ENCODE measurements around the gene PRKN.

The PRKN gene

DNA sequence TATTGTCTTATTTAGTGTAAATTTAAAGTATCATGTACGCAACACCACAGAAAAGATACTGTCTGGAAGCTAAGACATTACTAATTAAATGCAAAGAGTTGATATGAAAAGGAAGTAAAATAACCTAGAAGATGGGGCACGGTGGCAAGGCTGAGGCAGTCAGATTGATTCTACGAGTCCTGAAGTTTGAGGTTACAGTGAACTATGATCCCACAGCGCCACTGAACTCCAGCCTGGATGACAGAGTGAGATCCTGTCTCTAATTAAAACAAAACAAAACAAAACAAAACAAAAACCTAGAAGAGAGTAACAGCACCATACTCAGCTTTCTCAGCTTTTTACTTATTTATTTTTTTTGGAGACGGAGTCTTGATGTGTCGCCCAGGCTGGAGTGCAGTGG, 199.0 kb downstream of the PRKN start:
- H3K36me3 ChIP-seq (ENCODE audit: control insufficient read depth in 1 of 2, insufficient read depth in 2 of 2, low read depth in 1 of 2, low read length in 2 of 2): no peaks in the 10 kb centered on the region
- no peak overlapping the region for H3K4ac ChIP-seq (ENCODE audit: low read depth in 1 of 2, low read length in 2 of 2)
- H2BK12ac ChIP-seq (ENCODE audit: low read length in 2 of 2): no peak overlapping the region
- no peaks in the 10 kb centered on the region for H3K79me1 ChIP-seq (replicated peaks; ENCODE audit: low read length, poor library complexity, severe bottlenecking)
- no peak overlapping the region for H3K9ac ChIP-seq (ENCODE audit: low read length)
- no peak overlapping the region for H2BK5ac ChIP-seq (ENCODE audit: low read depth, low read length, poor library complexity, severe bottlenecking)
- H2AK5ac ChIP-seq (ENCODE audit: low read length, severe bottlenecking): no peak overlapping the region
- no peak overlapping the region for H3K23ac ChIP-seq (ENCODE audit: low read length in 2 of 2)
- no peak overlapping the region for H4K91ac ChIP-seq (ENCODE audit: low read length)
- H3K18ac ChIP-seq (ENCODE audit: low read depth in 1 of 2, low read length in 2 of 2): no peak overlapping the region
- H3K27me3 ChIP-seq (ENCODE audit: control insufficient read depth in 1 of 2, insufficient read depth in 1 of 2, low read length in 2 of 2): no peaks in the 10 kb centered on the region
- no peak overlapping the region for H3K14ac ChIP-seq (ENCODE audit: low read length in 2 of 2)
- H3K4me3 ChIP-seq (ENCODE audit: insufficient read depth in 1 of 2, low read depth in 1 of 2, low read length in 2 of 2): no peak overlapping the region
- no peak overlapping the region for H3K4me2 ChIP-seq (ENCODE audit: low read length, poor library complexity, severe bottlenecking)
- H3K4me1 ChIP-seq (ENCODE audit: control insufficient read depth, insufficient read depth, low read depth, low read length): no peaks in the 10 kb centered on the region
- 85% methylated on average over 5 of the region's 6 CpGs for WGBS
- H3K9me3 ChIP-seq (ENCODE audit: control insufficient read depth, low read length): no peaks in the 10 kb centered on the region
- no peak overlapping the region for H3K27ac ChIP-seq (ENCODE audit: low read length, poor library complexity, severe bottlenecking)
- no peak for DNase-seq
- H2AFZ ChIP-seq (ENCODE audit: low read depth, low read length): no peak overlapping the region
- no peak overlapping the region for H4K8ac ChIP-seq (ENCODE audit: low read length)
- H2BK120ac ChIP-seq (ENCODE audit: low read depth, low read length): no peak overlapping the region
- no peak overlapping the region for H2BK15ac ChIP-seq (ENCODE audit: low read depth, poor library complexity, severe bottlenecking)

DNA sequence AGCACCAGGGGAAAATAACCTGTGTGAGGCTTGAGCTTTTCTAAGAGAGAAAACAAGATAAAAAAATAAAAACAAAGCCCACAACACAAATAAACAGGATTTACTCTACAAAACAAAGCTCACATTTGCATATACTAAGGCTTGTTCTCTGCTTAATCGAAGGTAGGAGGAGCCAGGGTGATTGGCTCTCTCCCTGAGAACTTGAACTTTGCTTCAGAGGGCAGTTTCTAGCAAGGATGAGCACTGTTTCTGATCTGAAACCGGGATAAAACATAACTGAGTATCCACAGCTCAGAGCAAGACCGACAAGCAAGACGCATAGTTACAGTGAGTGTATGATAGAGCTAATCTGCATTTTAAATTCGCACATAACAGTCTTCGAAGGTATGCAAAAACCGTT, 200.6 kb downstream of the PRKN start:
- Histone ChIP-seq H3K4ac (ENCODE audit: low read depth in 1 of 2, low read length in 2 of 2) (no peak overlapping the region), H3K27ac (ENCODE audit: low read length, poor library complexity, severe bottlenecking) (no peak overlapping the region), H3K9me3 (ENCODE audit: control insufficient read depth, low read length) (no peaks in the 10 kb centered on the region), H2AK5ac (ENCODE audit: low read length, severe bottlenecking) (no peak overlapping the region), H3K4me2 (ENCODE audit: low read length, poor library complexity, severe bottlenecking) (no peak overlapping the region), H2AFZ (ENCODE audit: low read depth, low read length) (no peak overlapping the region), H3K4me1 (ENCODE audit: control insufficient read depth, insufficient read depth, low read depth, low read length) (no peaks in the 10 kb centered on the region), H2BK5ac (ENCODE audit: low read depth, low read length, poor library complexity, severe bottlenecking) (no peak overlapping the region), H2BK15ac (ENCODE audit: low read depth, poor library complexity, severe bottlenecking) (no peak overlapping the region), H3K4me3 (ENCODE audit: insufficient read depth in 1 of 2, low read depth in 1 of 2, low read length in 2 of 2) (no peak overlapping the region), H4K91ac (ENCODE audit: low read length) (no peak overlapping the region), H4K8ac (ENCODE audit: low read length) (no peak overlapping the region), H2BK120ac (ENCODE audit: low read depth, low read length) (no peak overlapping the region), H3K14ac (ENCODE audit: low read length in 2 of 2) (no peak overlapping the region), H3K36me3 (ENCODE audit: control insufficient read depth in 1 of 2, insufficient read depth in 2 of 2, low read depth in 1 of 2, low read length in 2 of 2) (no peaks in the 10 kb centered on the region), H3K18ac (ENCODE audit: low read depth in 1 of 2, low read length in 2 of 2) (no peak overlapping the region), H3K9ac (ENCODE audit: low read length) (no peak overlapping the region), H3K79me1 (replicated peaks; ENCODE audit: low read length, poor library complexity, severe bottlenecking) (no peaks in the 10 kb centered on the region), H2BK12ac (ENCODE audit: low read length in 2 of 2) (no peak overlapping the region), H3K27me3 (ENCODE audit: control insufficient read depth in 1 of 2, insufficient read depth in 1 of 2, low read length in 2 of 2) (no peaks in the 10 kb centered on the region), H3K23ac (ENCODE audit: low read length in 2 of 2) (no peak overlapping the region)
- no peak for DNase-seq
- WGBS: 83% methylated on average over 5 of the region's 7 CpGs

DNA sequence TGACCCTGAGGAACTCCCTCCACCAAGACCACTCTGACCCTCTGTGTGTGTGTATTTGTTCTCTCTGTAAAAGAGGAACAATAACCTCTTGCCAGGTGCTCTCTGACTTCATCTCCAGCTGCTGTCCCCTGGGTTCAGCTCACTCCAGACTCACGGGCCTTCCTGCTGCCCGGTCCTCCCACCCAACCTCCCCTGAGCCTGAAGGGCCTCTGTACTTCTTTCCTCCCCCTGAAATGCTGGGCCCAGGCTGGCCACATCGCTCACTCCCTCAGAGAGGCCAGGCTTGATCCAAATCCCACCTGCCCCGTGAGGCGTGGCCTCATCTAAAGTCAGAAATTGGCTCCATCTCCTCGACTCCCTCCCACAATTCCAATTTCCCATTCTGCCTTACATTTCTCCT, 202.4 kb downstream of the PRKN start:
- Histone ChIP-seq H3K23ac (ENCODE audit: low read length in 2 of 2) (no peak overlapping the region), H2BK5ac (ENCODE audit: low read depth, low read length, poor library complexity, severe bottlenecking) (no peak overlapping the region), H3K4me3 (ENCODE audit: insufficient read depth in 1 of 2, low read depth in 1 of 2, low read length in 2 of 2) (no peak overlapping the region), H3K14ac (ENCODE audit: low read length in 2 of 2) (no peak overlapping the region), H3K4me1 (ENCODE audit: control insufficient read depth, insufficient read depth, low read depth, low read length) (no peaks in the 10 kb centered on the region), H3K4me2 (ENCODE audit: low read length, poor library complexity, severe bottlenecking) (no peak overlapping the region), H3K18ac (ENCODE audit: low read depth in 1 of 2, low read length in 2 of 2) (no peak overlapping the region), H3K79me1 (replicated peaks; ENCODE audit: low read length, poor library complexity, severe bottlenecking) (no peaks in the 10 kb centered on the region), H2AFZ (ENCODE audit: low read depth, low read length) (no peak overlapping the region), H3K9me3 (ENCODE audit: control insufficient read depth, low read length) (no peaks in the 10 kb centered on the region), H3K36me3 (ENCODE audit: control insufficient read depth in 1 of 2, insufficient read depth in 2 of 2, low read depth in 1 of 2, low read length in 2 of 2) (no peaks in the 10 kb centered on the region), H3K4ac (ENCODE audit: low read depth in 1 of 2, low read length in 2 of 2) (no peak overlapping the region), H3K9ac (ENCODE audit: low read length) (no peak overlapping the region), H4K91ac (ENCODE audit: low read length) (no peak overlapping the region), H3K27me3 (ENCODE audit: control insufficient read depth in 1 of 2, insufficient read depth in 1 of 2, low read length in 2 of 2) (no peaks in the 10 kb centered on the region), H2BK12ac (ENCODE audit: low read length in 2 of 2) (no peak overlapping the region), H2BK15ac (ENCODE audit: low read depth, poor library complexity, severe bottlenecking) (no peak overlapping the region), H4K8ac (ENCODE audit: low read length) (no peak overlapping the region), H2BK120ac (ENCODE audit: low read depth, low read length) (no peak overlapping the region), H3K27ac (ENCODE audit: low read length, poor library complexity, severe bottlenecking) (no peak overlapping the region), H2AK5ac (ENCODE audit: low read length, severe bottlenecking) (no peak overlapping the region)
- WGBS: 83% methylated on average over 6 of the region's 6 CpGs
- no peak for DNase-seq

DNA sequence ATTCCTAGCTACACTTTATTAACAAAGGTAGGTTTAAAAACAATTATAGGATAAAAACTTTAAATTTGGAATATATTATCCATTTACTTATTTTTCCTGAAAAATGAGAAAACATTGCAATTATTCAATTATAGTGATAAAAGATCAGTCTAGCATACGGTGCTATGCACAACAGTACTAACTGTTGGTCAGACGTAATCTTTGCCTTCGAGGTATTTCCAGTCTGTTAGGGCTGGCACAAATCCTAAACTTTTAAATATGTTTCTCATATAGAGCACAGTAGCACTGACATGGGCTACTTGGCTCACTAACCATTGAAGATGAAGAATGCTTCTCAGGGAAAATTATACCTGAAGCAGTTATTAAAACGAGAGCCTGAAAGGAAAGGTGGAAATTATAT, 214.8 kb downstream of the PRKN start:
- H3K18ac ChIP-seq (ENCODE audit: low read depth in 1 of 2, low read length in 2 of 2): no peak overlapping the region
- no peak overlapping the region for H3K4ac ChIP-seq (ENCODE audit: low read depth in 1 of 2, low read length in 2 of 2)
- no peak overlapping the region for H3K27ac ChIP-seq (ENCODE audit: low read length, poor library complexity, severe bottlenecking)
- no peaks in the 10 kb centered on the region for H3K9me3 ChIP-seq (ENCODE audit: control insufficient read depth, low read length)
- H3K36me3 ChIP-seq (ENCODE audit: control insufficient read depth in 1 of 2, insufficient read depth in 2 of 2, low read depth in 1 of 2, low read length in 2 of 2): no peaks in the 10 kb centered on the region
- no peaks in the 10 kb centered on the region for H3K27me3 ChIP-seq (ENCODE audit: control insufficient read depth in 1 of 2, insufficient read depth in 1 of 2, low read length in 2 of 2)
- no peak overlapping the region for H2BK5ac ChIP-seq (ENCODE audit: low read depth, low read length, poor library complexity, severe bottlenecking)
- no peak overlapping the region for H2BK15ac ChIP-seq (ENCODE audit: low read depth, poor library complexity, severe bottlenecking)
- H2BK12ac ChIP-seq (ENCODE audit: low read length in 2 of 2): no peak overlapping the region
- H3K9ac ChIP-seq (ENCODE audit: low read length): no peak overlapping the region
- no peak overlapping the region for H2AFZ ChIP-seq (ENCODE audit: low read depth, low read length)
- H3K79me1 ChIP-seq (replicated peaks; ENCODE audit: low read length, poor library complexity, severe bottlenecking): no peaks in the 10 kb centered on the region
- no peak overlapping the region for H3K14ac ChIP-seq (ENCODE audit: low read length in 2 of 2)
- DNase-seq: no peak
- no peak overlapping the region for H2AK5ac ChIP-seq (ENCODE audit: low read length, severe bottlenecking)
- no peak overlapping the region for H4K91ac ChIP-seq (ENCODE audit: low read length)
- H3K4me1 ChIP-seq (ENCODE audit: control insufficient read depth, insufficient read depth, low read depth, low read length): no peaks in the 10 kb centered on the region
- no peak overlapping the region for H3K4me2 ChIP-seq (ENCODE audit: low read length, poor library complexity, severe bottlenecking)
- 82% methylated on average over 4 of the region's 4 CpGs for WGBS
- H3K4me3 ChIP-seq (ENCODE audit: insufficient read depth in 1 of 2, low read depth in 1 of 2, low read length in 2 of 2): no peak overlapping the region
- no peak overlapping the region for H2BK120ac ChIP-seq (ENCODE audit: low read depth, low read length)
- H3K23ac ChIP-seq (ENCODE audit: low read length in 2 of 2): no peak overlapping the region
- no peak overlapping the region for H4K8ac ChIP-seq (ENCODE audit: low read length)
